SK-N-SH treated with all-trans-retinoic acid at 6 μM for 48 hours (cell line): ENCODE results near the gene GRIA4.

Experiments
- ATAC-seq: fragments of 200-7000 bp; cut with Tn5 transposase; 3 replicates; pipeline ENCODE4 v1.9.1; 2020; ENCODE audit warnings: mild to moderate bottlenecking, moderate library complexity
- BACH2 ChIP-seq: fragments of 250-450 bp; sonication (Bioruptor Pico); IDR thresholded peaks from 2 replicates; pipeline ENCODE4 v1.9.0; 2021; ENCODE audit warnings: mild to moderate bottlenecking, borderline replicate concordance
- ESRRG ChIP-seq: fragments of 250-450 bp; sonication (Bioruptor Pico); IDR thresholded peaks from 2 replicates; pipeline ENCODE4 v1.6.1; 2021; ENCODE audit warnings: mild to moderate bottlenecking
- ISL1 ChIP-seq: fragments of 250-450 bp; sonication (Bioruptor Pico); IDR thresholded peaks from 2 replicates; pipeline ENCODE4 v2.1.2; 2022; ENCODE audit warnings: mild to moderate bottlenecking, moderate library complexity
- OSR1 ChIP-seq: fragments of 250-450 bp; sonication (Bioruptor Pico); IDR thresholded peaks from 2 replicates; pipeline ENCODE4 v1.8.0; 2022; ENCODE audit warnings: moderate library complexity, mild to moderate bottlenecking, inconsistent platforms
- PPARA ChIP-seq: fragments of 250-450 bp; sonication (Bioruptor Pico); IDR thresholded peaks from 2 replicates; pipeline ENCODE4 v1.5.0; 2020; ENCODE audit warnings: mild to moderate bottlenecking, borderline replicate concordance
- SNAI2 ChIP-seq: fragments of 250-450 bp; sonication (Bioruptor Pico); IDR thresholded peaks from 2 replicates; pipeline ENCODE4 v1.5.0; 2020; ENCODE audit warnings: mild to moderate bottlenecking, moderate library complexity
- TCF4 ChIP-seq: fragments of 250-450 bp; sonication (Bioruptor Pico); IDR thresholded peaks from 2 replicates; pipeline ENCODE4 v1.8.0; 2021; ENCODE audit warnings: mild to moderate bottlenecking, moderate library complexity, borderline replicate concordance
- ZC3H10 ChIP-seq: fragments of 250-450 bp; sonication (Bioruptor Pico); IDR thresholded peaks from 2 replicates; pipeline ENCODE4 v1.5.1; 2021; ENCODE audit warnings: mild to moderate bottlenecking, moderate library complexity
- ZFP30 ChIP-seq: fragments of 450-650 bp; formaldehyde crosslinking; IDR thresholded peaks from 2 replicates; pipeline ENCODE4 v1.5.0; 2022; ENCODE audit warnings: mild to moderate bottlenecking, moderate library complexity
- ZNF70 ChIP-seq: fragments of 450-650 bp; formaldehyde crosslinking; IDR thresholded peaks from 2 replicates; pipeline ENCODE4 v1.5.0; 2020; ENCODE audit warnings: mild to moderate bottlenecking, moderate library complexity
- ZNF8 ChIP-seq: fragments of 450-650 bp; formaldehyde crosslinking; IDR thresholded peaks from 2 replicates; pipeline ENCODE4 v1.5.0; 2020; ENCODE audit warnings: mild to moderate bottlenecking, moderate library complexity
- TF ChIP-seq, protein P1 (sequence below): fragments of 250-450 bp; sonication (Bioruptor Pico); IDR thresholded peaks from 2 replicates; pipeline ENCODE4 v1.5.1; 2021; ENCODE audit warnings: mild to moderate bottlenecking, moderate library complexity
- TF ChIP-seq, protein P2 (sequence below): fragments of 250-450 bp; sonication (Bioruptor Pico); IDR thresholded peaks from 2 replicates; pipeline ENCODE4 v1.8.0; 2021; ENCODE audit warnings: low read depth, mild to moderate bottlenecking, moderate library complexity, borderline replicate concordance
- TF ChIP-seq, protein P3 (sequence below): fragments of 250-450 bp; sonication (Bioruptor Pico); IDR thresholded peaks from 2 replicates; pipeline ENCODE4 v1.5.0; 2020; ENCODE audit warnings: mild to moderate bottlenecking, moderate library complexity
- TF ChIP-seq, protein P4 (sequence below): fragments of 250-450 bp; sonication (Bioruptor Pico); IDR thresholded peaks from 2 replicates; pipeline ENCODE4 v1.5.1; 2020; ENCODE audit warnings: low read depth, mild to moderate bottlenecking, moderate library complexity

GRIA4 gene

DNA sequence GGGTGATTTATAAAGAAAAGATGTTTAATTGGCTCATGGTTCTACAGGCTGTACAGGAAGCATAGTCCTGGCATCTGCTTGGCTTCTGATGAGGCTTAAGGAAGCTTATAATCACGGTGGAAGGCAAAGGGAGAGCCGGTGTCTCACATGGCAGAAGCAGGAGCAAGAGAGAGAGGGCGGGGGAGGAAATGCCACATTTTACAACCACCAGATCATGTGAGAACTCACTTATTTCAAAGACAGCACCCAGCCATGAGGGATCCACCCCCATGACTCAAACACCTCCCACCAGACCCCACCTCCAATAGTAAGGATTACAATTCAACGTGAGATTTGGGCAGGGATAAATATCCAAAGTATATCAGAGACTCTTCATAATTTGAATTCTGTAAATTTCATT lies 211.5 kb downstream of the GRIA4 start:
- no peak for TF ChIP-seq ESRRG (CRISPR knock-in tag)
- no peak for TF ChIP-seq OSR1 (CRISPR knock-in tag)
- TF ChIP-seq, protein P1, sequence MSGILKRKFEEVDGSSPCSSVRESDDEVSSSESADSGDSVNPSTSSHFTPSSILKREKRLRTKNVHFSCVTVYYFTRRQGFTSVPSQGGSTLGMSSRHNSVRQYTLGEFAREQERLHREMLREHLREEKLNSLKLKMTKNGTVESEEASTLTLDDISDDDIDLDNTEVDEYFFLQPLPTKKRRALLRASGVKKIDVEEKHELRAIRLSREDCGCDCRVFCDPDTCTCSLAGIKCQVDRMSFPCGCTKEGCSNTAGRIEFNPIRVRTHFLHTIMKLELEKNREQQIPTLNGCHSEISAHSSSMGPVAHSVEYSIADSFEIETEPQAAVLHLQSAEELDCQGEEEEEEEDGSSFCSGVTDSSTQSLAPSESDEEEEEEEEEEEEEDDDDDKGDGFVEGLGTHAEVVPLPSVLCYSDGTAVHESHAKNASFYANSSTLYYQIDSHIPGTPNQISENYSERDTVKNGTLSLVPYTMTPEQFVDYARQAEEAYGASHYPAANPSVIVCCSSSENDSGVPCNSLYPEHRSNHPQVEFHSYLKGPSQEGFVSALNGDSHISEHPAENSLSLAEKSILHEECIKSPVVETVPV = no peak
- TF ChIP-seq, protein P2, sequence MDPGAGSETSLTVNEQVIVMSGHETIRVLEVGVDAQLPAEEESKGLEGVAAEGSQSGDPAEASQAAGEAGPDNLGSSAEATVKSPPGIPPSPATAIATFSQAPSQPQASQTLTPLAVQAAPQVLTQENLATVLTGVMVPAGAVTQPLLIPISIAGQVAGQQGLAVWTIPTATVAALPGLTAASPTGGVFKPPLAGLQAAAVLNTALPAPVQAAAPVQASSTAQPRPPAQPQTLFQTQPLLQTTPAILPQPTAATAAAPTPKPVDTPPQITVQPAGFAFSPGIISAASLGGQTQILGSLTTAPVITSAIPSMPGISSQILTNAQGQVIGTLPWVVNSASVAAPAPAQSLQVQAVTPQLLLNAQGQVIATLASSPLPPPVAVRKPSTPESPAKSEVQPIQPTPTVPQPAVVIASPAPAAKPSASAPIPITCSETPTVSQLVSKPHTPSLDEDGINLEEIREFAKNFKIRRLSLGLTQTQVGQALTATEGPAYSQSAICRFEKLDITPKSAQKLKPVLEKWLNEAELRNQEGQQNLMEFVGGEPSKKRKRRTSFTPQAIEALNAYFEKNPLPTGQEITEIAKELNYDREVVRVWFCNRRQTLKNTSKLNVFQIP (CRISPR knock-in tag) = no peak
- no peak for TF ChIP-seq SNAI2
- no peak for TF ChIP-seq BACH2
- TF ChIP-seq ISL1 (CRISPR knock-in tag) = no peak
- no peak for TF ChIP-seq ZNF70
- no peak for TF ChIP-seq TCF4 (CRISPR knock-in tag)
- no peak for TF ChIP-seq ZNF8 (CRISPR knock-in tag)
- no peak for ATAC-seq

DNA sequence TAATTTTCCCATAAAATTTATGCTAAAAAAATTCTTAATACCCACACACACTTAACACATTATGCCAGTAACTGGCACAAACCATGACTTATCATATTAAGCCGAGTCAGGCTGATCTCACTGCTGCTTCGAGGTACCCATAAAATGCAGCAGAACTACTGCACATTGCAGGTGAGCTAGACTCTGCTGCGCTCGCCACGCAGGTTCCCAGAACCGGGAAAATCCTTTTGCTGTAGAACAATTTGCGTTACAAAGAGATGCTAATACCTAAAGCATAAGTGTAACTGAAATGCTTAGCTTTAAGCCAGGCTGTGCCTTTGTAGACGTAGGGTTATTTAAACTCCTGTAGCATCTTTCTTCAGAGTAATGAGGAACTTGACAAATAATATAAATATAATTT lies 211.9 kb downstream of the GRIA4 start:
- TF ChIP-seq ZC3H10 (CRISPR knock-in tag) (no peak), TCF4 (CRISPR knock-in tag) (no peak)
- TF ChIP-seq, protein P2 (CRISPR knock-in tag) = no peak
- ATAC-seq = no peak

DNA sequence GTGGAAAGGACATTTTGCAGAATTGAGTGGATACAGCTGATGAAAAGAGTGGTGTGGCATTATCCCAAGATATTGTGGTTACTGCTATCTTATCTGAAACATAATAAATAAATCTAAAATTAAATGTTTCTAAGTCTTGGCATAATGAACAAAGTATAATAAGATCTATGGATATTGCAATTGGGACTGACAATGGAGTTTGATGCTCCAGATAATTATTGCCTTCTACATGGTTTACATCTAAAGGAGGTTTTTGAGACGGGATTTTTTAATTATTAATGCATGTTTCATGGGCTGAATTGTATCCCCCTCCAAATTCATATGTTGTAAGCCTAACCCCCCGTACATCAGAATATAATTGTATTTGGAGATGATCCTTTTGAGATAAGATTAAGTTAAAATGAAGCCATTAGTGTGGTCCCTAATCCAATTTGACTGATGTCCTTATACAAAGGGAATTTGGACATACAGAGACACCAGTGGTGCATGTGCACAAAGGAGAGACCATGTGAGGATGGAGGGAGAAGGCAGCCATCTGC lies 213.7 kb downstream of the GRIA4 start:
- TF ChIP-seq, protein P2 (CRISPR knock-in tag) = no peak
- TF ChIP-seq TCF4 (CRISPR knock-in tag) = peak; percentile 59; the same call in 1 of the 2 replicates
- TF ChIP-seq ISL1 (CRISPR knock-in tag) = peak; percentile 63
- TF ChIP-seq ESRRG (CRISPR knock-in tag) = no peak
- TF ChIP-seq SNAI2 = no peak
- TF ChIP-seq, protein P3, sequence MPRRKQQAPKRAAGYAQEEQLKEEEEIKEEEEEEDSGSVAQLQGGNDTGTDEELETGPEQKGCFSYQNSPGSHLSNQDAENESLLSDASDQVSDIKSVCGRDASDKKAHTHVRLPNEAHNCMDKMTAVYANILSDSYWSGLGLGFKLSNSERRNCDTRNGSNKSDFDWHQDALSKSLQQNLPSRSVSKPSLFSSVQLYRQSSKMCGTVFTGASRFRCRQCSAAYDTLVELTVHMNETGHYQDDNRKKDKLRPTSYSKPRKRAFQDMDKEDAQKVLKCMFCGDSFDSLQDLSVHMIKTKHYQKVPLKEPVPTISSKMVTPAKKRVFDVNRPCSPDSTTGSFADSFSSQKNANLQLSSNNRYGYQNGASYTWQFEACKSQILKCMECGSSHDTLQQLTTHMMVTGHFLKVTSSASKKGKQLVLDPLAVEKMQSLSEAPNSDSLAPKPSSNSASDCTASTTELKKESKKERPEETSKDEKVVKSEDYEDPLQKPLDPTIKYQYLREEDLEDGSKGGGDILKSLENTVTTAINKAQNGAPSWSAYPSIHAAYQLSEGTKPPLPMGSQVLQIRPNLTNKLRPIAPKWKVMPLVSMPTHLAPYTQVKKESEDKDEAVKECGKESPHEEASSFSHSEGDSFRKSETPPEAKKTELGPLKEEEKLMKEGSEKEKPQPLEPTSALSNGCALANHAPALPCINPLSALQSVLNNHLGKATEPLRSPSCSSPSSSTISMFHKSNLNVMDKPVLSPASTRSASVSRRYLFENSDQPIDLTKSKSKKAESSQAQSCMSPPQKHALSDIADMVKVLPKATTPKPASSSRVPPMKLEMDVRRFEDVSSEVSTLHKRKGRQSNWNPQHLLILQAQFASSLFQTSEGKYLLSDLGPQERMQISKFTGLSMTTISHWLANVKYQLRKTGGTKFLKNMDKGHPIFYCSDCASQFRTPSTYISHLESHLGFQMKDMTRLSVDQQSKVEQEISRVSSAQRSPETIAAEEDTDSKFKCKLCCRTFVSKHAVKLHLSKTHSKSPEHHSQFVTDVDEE (CRISPR knock-in tag) = no peak
- no peak for ATAC-seq

DNA sequence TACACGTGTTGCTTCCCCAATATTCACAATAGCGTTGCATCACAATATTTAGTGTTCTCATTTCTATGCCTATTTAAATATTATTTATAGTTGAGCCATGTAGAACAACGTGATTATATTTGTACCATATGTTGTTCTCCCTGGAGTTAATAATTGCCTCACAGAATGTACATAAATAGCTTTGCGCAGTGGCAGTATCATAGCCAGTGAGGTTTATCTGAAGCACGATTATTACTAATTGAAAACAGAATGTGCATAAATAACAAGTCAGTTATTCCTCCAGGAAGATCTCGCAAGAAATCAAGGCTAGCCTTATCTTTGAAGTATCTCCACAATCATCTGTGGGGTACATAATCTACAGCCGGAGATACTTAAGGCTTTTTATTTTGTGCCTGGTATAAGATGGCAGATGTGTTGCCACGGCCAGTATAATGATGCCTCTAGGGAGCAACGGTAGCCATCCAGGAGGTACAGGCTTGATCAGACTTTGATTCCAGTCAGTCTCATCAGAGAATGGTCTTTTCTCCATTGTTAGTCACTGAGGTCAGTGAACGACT lies 214.7 kb downstream of the GRIA4 start:
- TF ChIP-seq PPARA (CRISPR knock-in tag) = no peak
- peak; percentile 78 for TF ChIP-seq TCF4 (CRISPR knock-in tag)
- TF ChIP-seq, protein P4, sequence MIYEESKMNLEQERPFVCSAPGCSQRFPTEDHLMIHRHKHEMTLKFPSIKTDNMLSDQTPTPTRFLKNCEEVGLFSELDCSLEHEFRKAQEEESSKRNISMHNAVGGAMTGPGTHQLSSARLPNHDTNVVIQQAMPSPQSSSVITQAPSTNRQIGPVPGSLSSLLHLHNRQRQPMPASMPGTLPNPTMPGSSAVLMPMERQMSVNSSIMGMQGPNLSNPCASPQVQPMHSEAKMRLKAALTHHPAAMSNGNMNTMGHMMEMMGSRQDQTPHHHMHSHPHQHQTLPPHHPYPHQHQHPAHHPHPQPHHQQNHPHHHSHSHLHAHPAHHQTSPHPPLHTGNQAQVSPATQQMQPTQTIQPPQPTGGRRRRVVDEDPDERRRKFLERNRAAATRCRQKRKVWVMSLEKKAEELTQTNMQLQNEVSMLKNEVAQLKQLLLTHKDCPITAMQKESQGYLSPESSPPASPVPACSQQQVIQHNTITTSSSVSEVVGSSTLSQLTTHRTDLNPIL (CRISPR knock-in tag) = no peak
- no peak for TF ChIP-seq ZFP30 (CRISPR knock-in tag)
- TF ChIP-seq, protein P2 (CRISPR knock-in tag) = no peak
- no peak for TF ChIP-seq ZC3H10 (CRISPR knock-in tag)
- ATAC-seq = no peak
